H1 (cell line): ENCODE measurements around the gene ANXA7. TPM values are rescaled to one million over a fixed set of nuclear protein-coding genes. Genes with fewer than 3 reads are reported as not detected.

Experiments
- CTCF ChIA-PET: fragments of 300-600 bp; sonication (Branson Sonifier 250); formaldehyde crosslinking; loops from one replicate; lab custom pipeline; 2021; ENCODE audit not compliant: partially characterized antibody; lab: Charles Lee
- POLR2A ChIA-PET: fragments of 300-600 bp; sonication (Branson Sonifier 250); formaldehyde crosslinking; loops from one replicate; lab custom pipeline; 2021; ENCODE audit warnings: inconsistent platforms; ENCODE audit not compliant: partially characterized antibody; lab: Charles Lee
- DNase-seq, 2 experiments: peaks; one replicate each; pipeline versions ENCODE4 v3.0.0 to v3.0.0-alpha.2; 2010 to 2022; ENCODE audit warnings: low spot score in 2 of 2, low read depth in 1 of 2, mixed read lengths in 1 of 2
- FAIRE-seq: peaks from 2 replicates; lab custom pipeline; 2011; peaks lifted over from hg19 to GRCh38; lab: Jason Lieb, UNC
- H2AFZ ChIP-seq: 2 replicates; pipeline ENCODE4 v1.8.1; 2012; ENCODE audit warnings: low read length, inconsistent platforms
- H2AK5ac ChIP-seq: 2 replicates; pipeline ENCODE4 v1.6.1; 2013; ENCODE audit warnings: low read depth, low read length
- H2BK120ac ChIP-seq: replicated peaks from 2 replicates; pipeline ENCODE3; 2013; ENCODE audit warnings: low read depth, low read length, inconsistent platforms
- H2BK12ac ChIP-seq: 2 replicates; pipeline ENCODE4 v1.6.1; 2013; ENCODE audit warnings: low read depth, low read length
- H2BK15ac ChIP-seq: 2 replicates; pipeline ENCODE4 v1.6.1; 2013; ENCODE audit warnings: low read length
- H2BK20ac ChIP-seq: 2 replicates; pipeline ENCODE4 v1.6.1; 2013; ENCODE audit warnings: low read length
- H2BK5ac ChIP-seq: 2 replicates; pipeline ENCODE4 v1.6.1; 2013; ENCODE audit warnings: low read depth, low read length
- H3K14ac ChIP-seq: 2 replicates; pipeline ENCODE4 v1.6.1; 2013; ENCODE audit warnings: inconsistent platforms; ENCODE audit not compliant: insufficient read length
- H3K18ac ChIP-seq: 2 replicates; pipeline ENCODE4 v1.6.1; 2013; ENCODE audit warnings: low read length; ENCODE audit errors: extremely low read depth
- H3K23ac ChIP-seq: 2 replicates; pipeline ENCODE4 v1.6.1; 2013; ENCODE audit warnings: inconsistent platforms; ENCODE audit not compliant: insufficient read length
- H3K23me2 ChIP-seq: 2 replicates; pipeline ENCODE4 v1.6.1; 2013; ENCODE audit warnings: low read depth, low read length
- H3K27ac ChIP-seq: 2 replicates; pipeline ENCODE4 v1.6.1; 2011; ENCODE audit warnings: low read depth, low read length, inconsistent platforms
- H3K27me3 ChIP-seq, 4 experiments: replicated peaks in 1 of 4; 1 replicate in 1 of 4; 2 replicates in 3 of 4; pipeline versions ENCODE4 v1.6.1 to v1.8.1; 2011 to 2013; ENCODE audit warnings: low read length in 3 of 4, mild to moderate bottlenecking in 3 of 4, inconsistent platforms in 2 of 4, mixed read lengths in 2 of 4, moderate library complexity in 1 of 4; ENCODE audit not compliant: control insufficient read depth in 3 of 4, insufficient read depth in 3 of 4; ENCODE audit errors: extremely low read depth in 1 of 4
- H3K36me3 ChIP-seq, 4 experiments: 2 replicates each; pipeline versions ENCODE4 v1.6.1 to v1.8.1; 2011 to 2013; ENCODE audit warnings: mild to moderate bottlenecking in 4 of 4, low read length in 3 of 4, moderate library complexity in 2 of 4, control low read depth in 1 of 4, inconsistent platforms in 1 of 4; ENCODE audit not compliant: insufficient read depth in 4 of 4, control insufficient read depth in 2 of 4
- H3K4ac ChIP-seq: replicated peaks from 2 replicates; pipeline ENCODE3; 2013; ENCODE audit warnings: low read length, low read depth, mixed read lengths, inconsistent platforms; ENCODE audit not compliant: insufficient read length
- H3K4me1 ChIP-seq, 4 experiments: replicated peaks in 1 of 4; 1 replicate in 1 of 4; 2 replicates in 3 of 4; pipeline versions ENCODE4 v1.6.1 to v1.8.1; 2011 to 2013; ENCODE audit warnings: low read length in 3 of 4, inconsistent platforms in 2 of 4, mixed read lengths in 1 of 4; ENCODE audit not compliant: insufficient read depth in 4 of 4, control insufficient read depth in 3 of 4
- H3K4me2 ChIP-seq, 2 experiments: 2 replicates each; pipeline versions ENCODE4 v1.6.1 to v1.8.1; 2011 to 2013; ENCODE audit warnings: low read depth in 2 of 2, low read length in 2 of 2, control low read depth in 1 of 2, inconsistent platforms in 1 of 2, mild to moderate bottlenecking in 1 of 2; ENCODE audit not compliant: insufficient read depth in 1 of 2
- H3K4me3 ChIP-seq, 4 experiments: fragments of 200-600, 300-600 bp in 1 of 4; sonication (generic), shearing (Covaris generic), sonication (Bioruptor Twin) in 1 of 4; 2 replicates each; pipeline versions ENCODE4 v1.5.1 to v1.8.1; 2011 to 2016; ENCODE audit warnings: low read length in 4 of 4, low read depth in 3 of 4, control low read depth in 2 of 4, inconsistent platforms in 2 of 4, mild to moderate bottlenecking in 2 of 4, mixed read lengths in 1 of 4, moderate library complexity in 1 of 4; ENCODE audit not compliant: insufficient read depth in 2 of 4; ENCODE audit errors: extremely low read depth in 1 of 4
- H3K56ac ChIP-seq: replicated peaks from 2 replicates; pipeline ENCODE3; 2013; ENCODE audit warnings: low read depth, mild to moderate bottlenecking, mixed read lengths, low read length, inconsistent platforms; ENCODE audit not compliant: insufficient read length
- H3K79me1 ChIP-seq: 2 replicates; pipeline ENCODE4 v1.6.1; 2013; ENCODE audit warnings: low read depth, low read length, control low read depth
- H3K79me2 ChIP-seq, 2 experiments: 2 replicates each; pipeline versions ENCODE4 v1.6.1 to v1.8.1; 2012 to 2013; ENCODE audit warnings: low read length in 2 of 2, mild to moderate bottlenecking in 2 of 2, inconsistent platforms in 1 of 2; ENCODE audit not compliant: insufficient read depth in 2 of 2, control insufficient read depth in 1 of 2
- H3K9ac ChIP-seq, 4 experiments: replicated peaks in 1 of 4; 1 replicate in 1 of 4; 2 replicates in 3 of 4; pipeline versions ENCODE4 v1.6.1 to v1.8.1; 2011 to 2013; ENCODE audit warnings: low read depth in 3 of 4, low read length in 3 of 4, control low read depth in 2 of 4, mild to moderate bottlenecking in 2 of 4, moderate library complexity in 2 of 4, inconsistent platforms in 1 of 4; ENCODE audit errors: extremely low read depth in 1 of 4
- H3K9me3 ChIP-seq, 2 experiments: 2 replicates each; pipeline versions ENCODE4 v1.6.1 to v1.8.1; 2012 to 2013; ENCODE audit warnings: mild to moderate bottlenecking in 2 of 2, moderate library complexity in 2 of 2, control low read depth in 1 of 2, inconsistent platforms in 1 of 2, low read depth in 1 of 2, low read length in 1 of 2, mixed read lengths in 1 of 2; ENCODE audit not compliant: insufficient read depth in 2 of 2
- H4K20me1 ChIP-seq, 2 experiments: replicated peaks in 1 of 2; 2 replicates each; pipeline versions ENCODE3 to v1.8.1; 2011 to 2013; ENCODE audit warnings: inconsistent platforms in 2 of 2, low read length in 2 of 2, mild to moderate bottlenecking in 1 of 2; ENCODE audit not compliant: insufficient read depth in 2 of 2, control insufficient read depth in 1 of 2
- H4K5ac ChIP-seq: 2 replicates; pipeline ENCODE4 v1.6.1; 2013; ENCODE audit warnings: low read length, low read depth, mixed read lengths, inconsistent platforms; ENCODE audit not compliant: insufficient read length
- H4K8ac ChIP-seq: 2 replicates; pipeline ENCODE4 v1.8.0; 2013; ENCODE audit warnings: mild to moderate bottlenecking, moderate library complexity, low read length, inconsistent platforms; ENCODE audit not compliant: insufficient read depth; ENCODE audit errors: extremely low read depth
- H4K91ac ChIP-seq: replicated peaks from 2 replicates; pipeline ENCODE3; 2013; ENCODE audit warnings: low read length, mixed read lengths, inconsistent platforms; ENCODE audit not compliant: insufficient read length
- CHD2 ChIP-seq: IDR thresholded peaks from 2 replicates; pipeline ENCODE4 v1.6.1; 2012; ENCODE audit warnings: low read length, improper control_type of control experiment
- POLR2A ChIP-seq, 2 experiments: IDR thresholded peaks; 1 replicate in 1 of 2; 2 replicates in 1 of 2; pipeline ENCODE4 v1.6.1; 2011; ENCODE audit warnings: low read depth in 2 of 2, low read length in 2 of 2, mild to moderate bottlenecking in 2 of 2; ENCODE audit errors: control extremely low read depth in 1 of 2
- TAF1 ChIP-seq: IDR thresholded peaks from 2 replicates; pipeline ENCODE4 v1.6.1; 2011; ENCODE audit warnings: mild to moderate bottlenecking, low read depth, low read length
- TBP ChIP-seq: IDR thresholded peaks from 2 replicates; pipeline ENCODE4 v1.6.1; 2011; ENCODE audit warnings: low read depth, low read length, improper control_type of control experiment
- WGBS, 2 experiments: shearing (Covaris generic) in 1 of 2; methylation state at CpG; one replicate each; pipeline versions ENCODE4 v1.1.6 to v1.1.7; 2013 to 2015; ENCODE audit warnings: low lambda C conversion rate in 2 of 2, mixed read lengths in 2 of 2, inconsistent platforms in 1 of 2, low coverage in 1 of 2, missing lambda C conversion rate in 1 of 2; ENCODE audit not compliant: insufficient replicate concordance in 2 of 2, insufficient coverage in 1 of 2, insufficient read length in 1 of 2; ENCODE audit errors: extremely low coverage in 1 of 2, missing lambda C conversion rate in 1 of 2; 5-methylcytosine and 5-hydroxymethylcytosine counted together
- polyA plus RNA-seq, 7 experiments: library from polyadenylated mRNA; depleted of rRNA in 3 of 7; stranded (reverse) in 5 of 7; unstranded in 2 of 7; fragments of >200 nt in 5 of 7; fragments of 200-250 nt in 2 of 7; gene quantifications; 1 replicate in 5 of 7; 2 replicates in 1 of 7; 4 replicates in 1 of 7; pipeline versions ENCODE4 v1.2.1 to v1.2.3, GENCODE V29; 2011 to 2013; ENCODE audit warnings: missing spikeins in 2 of 7, mixed read lengths in 2 of 7
- total RNA-seq: library from RNA; stranded (reverse); fragmentation: NEBNext Ultra II Directional; extraction: Animal tissue kit (Norgen Biotek cat#: 25700); gene quantifications from 2 replicates; pipeline ENCODE4 v1.2.1, GENCODE V29; 2021
- TF ChIP-seq, protein P1 (sequence below): IDR thresholded peaks from 2 replicates; pipeline ENCODE4 v1.6.1; 2012; ENCODE audit warnings: low read length, inconsistent platforms
- TF ChIP-seq, protein P2 (sequence below), 3 experiments: IDR thresholded peaks; 1 replicate in 2 of 3; 2 replicates in 1 of 3; pipeline versions ENCODE4 v1.5.1 to v1.6.1; 2011; ENCODE audit warnings: low read length in 3 of 3, mild to moderate bottlenecking in 3 of 3, inconsistent platforms in 2 of 3, low read depth in 1 of 3, moderate library complexity in 1 of 3; ENCODE audit not compliant: insufficient read depth in 1 of 3; ENCODE audit errors: control extremely low read depth in 1 of 3

ANXA7 gene
- total and polyA plus RNA-seq, 2 of the 8 experiments (the other 6 are each of a cell fraction or from before 2014, with no cell fraction given): 37.1 to 63.6 TPM

DNA sequence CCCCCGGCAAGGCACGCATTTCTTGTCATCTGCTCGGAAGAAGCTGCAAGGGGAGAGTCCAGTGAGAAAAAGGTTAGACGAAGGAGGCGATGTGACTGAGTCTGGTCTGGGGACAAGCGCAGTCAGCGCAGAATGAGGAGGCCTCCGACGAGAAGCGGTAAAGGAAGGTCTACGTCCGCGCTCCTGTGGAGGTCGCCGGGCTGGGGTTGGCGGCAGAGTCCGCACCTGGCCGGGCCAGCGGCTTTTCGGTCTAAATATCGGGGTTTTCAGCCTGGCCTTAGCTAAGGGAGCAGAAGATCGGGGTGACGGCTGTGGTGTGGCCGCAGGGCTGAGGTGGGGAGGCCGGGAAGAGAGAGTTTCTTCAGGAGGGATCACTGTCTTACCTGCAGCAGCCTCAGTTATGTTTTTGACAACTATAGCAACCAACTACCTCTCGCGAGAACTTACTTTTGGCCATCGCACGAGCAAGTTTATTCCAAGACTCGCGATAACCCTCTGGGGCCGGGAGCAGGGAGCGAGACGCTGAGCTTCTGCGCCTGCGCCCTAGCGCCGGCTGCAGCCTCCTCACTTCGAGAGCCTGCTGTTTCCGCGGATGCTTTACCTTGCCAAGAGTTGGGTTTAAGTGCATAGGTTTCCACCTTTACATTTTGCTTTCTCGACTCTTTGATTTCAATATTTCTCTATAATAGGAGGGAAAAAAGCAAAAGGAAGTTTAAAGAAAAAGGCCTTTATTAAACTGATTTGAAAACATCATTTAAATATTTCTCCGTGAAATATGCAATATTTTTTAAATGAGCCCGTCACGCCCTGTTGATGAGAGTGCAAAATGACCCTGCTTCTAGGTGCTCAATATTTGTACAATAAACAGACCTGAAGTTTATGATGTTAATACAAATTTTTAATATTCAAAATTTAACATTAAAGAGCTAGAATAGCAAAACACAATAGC is 55.3 kb downstream of the ANXA7 start, which contains the start of gene CFAP70:
CFAP70 (minus strand) TSS at position 534 of the 949 bp plus-strand sequence. CDS start 4,068 bp downstream, outside the sequence.
- no peak within 1 kb of the TSS; the same call in 1 of the 2 replicates for H2AK5ac ChIP-seq
- no peak within 1 kb of the TSS for H4K91ac ChIP-seq
- H2AFZ ChIP-seq: peak within 1 kb of the TSS; percentile 88
- no peaks in the 10 kb centered on the region for H3K79me1 ChIP-seq
- no peaks in the 10 kb centered on the region for H3K9me3 ChIP-seq
- no peaks in the 10 kb centered on the region for H3K27me3 ChIP-seq
- WGBS, 2 experiments: 4% methylated on average over 45 of the region's 45 CpGs; no CpG with 5 or more reads in 1 of the 2 experiments
- peak within 1 kb of the TSS; percentile 72 to 81 (median 74) for H3K4me3 ChIP-seq
- H3K79me2 ChIP-seq: no peaks in the 10 kb centered on the region
- H2BK5ac ChIP-seq: no peak within 1 kb of the TSS
- CTCF ChIA-PET: interaction anchor here (1.6 kb wide), 1 partner anchor 287 kb away, joined by 4 read pairs; no protein-coding TSS in a partner anchor
- no peak within 1 kb of the TSS for H2BK12ac ChIP-seq
- H3K27ac ChIP-seq: peak within 1 kb of the TSS; percentile 28; the same call in 1 of the 2 replicates
- H3K23me2 ChIP-seq: peaks cover 4% of the 10 kb centered on the region
- no peak within 1 kb of the TSS for H2BK20ac ChIP-seq
- H3K4me1 ChIP-seq: peaks cover 0 to 2% (median 0%) of the 10 kb centered on the region in 4 experiments; a peak in 2 of 7 replicates
- H4K5ac ChIP-seq: no peak within 1 kb of the TSS
- POLR2A ChIA-PET: interaction anchor here (0.5 to 2.3 kb wide), 9 partner anchors 8 to 182 kb away, joined by 3 to 15 read pairs (median 4); partner anchors contain the start of genes ANXA7, DNAJC9 and MRPS16
- H3K23ac ChIP-seq: no peak within 1 kb of the TSS
- H3K9ac ChIP-seq: peak within 1 kb of the TSS; percentile 67 to 92 (median 83)
- peak within 1 kb of the TSS; percentile 79 to 83 for H3K4me2 ChIP-seq
- H3K18ac ChIP-seq: no peak within 1 kb of the TSS
- no peak within 1 kb of the TSS for H2BK15ac ChIP-seq
- FAIRE-seq: peak; percentile 97
- H4K20me1 ChIP-seq: no peaks in the 10 kb centered on the region
- H2BK120ac ChIP-seq: no peak within 1 kb of the TSS
- no peaks in the 10 kb centered on the region for H3K36me3 ChIP-seq
- peak within 1 kb of the TSS; percentile 84 for H4K8ac ChIP-seq
- no peak within 1 kb of the TSS for H3K4ac ChIP-seq
- no peak within 1 kb of the TSS for H3K56ac ChIP-seq
- no peak within 1 kb of the TSS for H3K14ac ChIP-seq
- DNase-seq: peak; percentile 85 to 91
- TF ChIP-seq CHD2: peak; percentile 99
- TF ChIP-seq, protein P1, sequence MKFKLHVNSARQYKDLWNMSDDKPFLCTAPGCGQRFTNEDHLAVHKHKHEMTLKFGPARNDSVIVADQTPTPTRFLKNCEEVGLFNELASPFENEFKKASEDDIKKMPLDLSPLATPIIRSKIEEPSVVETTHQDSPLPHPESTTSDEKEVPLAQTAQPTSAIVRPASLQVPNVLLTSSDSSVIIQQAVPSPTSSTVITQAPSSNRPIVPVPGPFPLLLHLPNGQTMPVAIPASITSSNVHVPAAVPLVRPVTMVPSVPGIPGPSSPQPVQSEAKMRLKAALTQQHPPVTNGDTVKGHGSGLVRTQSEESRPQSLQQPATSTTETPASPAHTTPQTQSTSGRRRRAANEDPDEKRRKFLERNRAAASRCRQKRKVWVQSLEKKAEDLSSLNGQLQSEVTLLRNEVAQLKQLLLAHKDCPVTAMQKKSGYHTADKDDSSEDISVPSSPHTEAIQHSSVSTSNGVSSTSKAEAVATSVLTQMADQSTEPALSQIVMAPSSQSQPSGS: peak; percentile 72; the same call in 1 of the 2 replicates
- peak; percentile 51 to 88 for TF ChIP-seq POLR2A (IDR thresholded peaks at IDR 0.05; ENCODE audit: control extremely low read depth in 1 of 2, low read depth in 2 of 2, low read length in 2 of 2)
- TF ChIP-seq, protein P2, sequence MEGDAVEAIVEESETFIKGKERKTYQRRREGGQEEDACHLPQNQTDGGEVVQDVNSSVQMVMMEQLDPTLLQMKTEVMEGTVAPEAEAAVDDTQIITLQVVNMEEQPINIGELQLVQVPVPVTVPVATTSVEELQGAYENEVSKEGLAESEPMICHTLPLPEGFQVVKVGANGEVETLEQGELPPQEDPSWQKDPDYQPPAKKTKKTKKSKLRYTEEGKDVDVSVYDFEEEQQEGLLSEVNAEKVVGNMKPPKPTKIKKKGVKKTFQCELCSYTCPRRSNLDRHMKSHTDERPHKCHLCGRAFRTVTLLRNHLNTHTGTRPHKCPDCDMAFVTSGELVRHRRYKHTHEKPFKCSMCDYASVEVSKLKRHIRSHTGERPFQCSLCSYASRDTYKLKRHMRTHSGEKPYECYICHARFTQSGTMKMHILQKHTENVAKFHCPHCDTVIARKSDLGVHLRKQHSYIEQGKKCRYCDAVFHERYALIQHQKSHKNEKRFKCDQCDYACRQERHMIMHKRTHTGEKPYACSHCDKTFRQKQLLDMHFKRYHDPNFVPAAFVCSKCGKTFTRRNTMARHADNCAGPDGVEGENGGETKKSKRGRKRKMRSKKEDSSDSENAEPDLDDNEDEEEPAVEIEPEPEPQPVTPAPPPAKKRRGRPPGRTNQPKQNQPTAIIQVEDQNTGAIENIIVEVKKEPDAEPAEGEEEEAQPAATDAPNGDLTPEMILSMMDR (IDR thresholded peaks at IDR 0.05; ENCODE audit: control extremely low read depth in 1 of 3, insufficient read depth in 1 of 3, low read depth in 1 of 3, low read length in 3 of 3): no peak; a peak in 1 of 4 replicates
- peak; percentile 64 for TF ChIP-seq TBP
- TF ChIP-seq TAF1: peak; percentile 75; the same call in 1 of the 2 replicates
